Body of pancreas (tissue), 4 donors: ENCODE measurements around the gene RNGTT.

Experiments
- POLR2A ChIP-seq, 3 donors: fragments of 450-650 bp; IDR thresholded peaks; one replicate each; pipeline ENCODE4 v1.6.1; 2016; ENCODE audit warnings: antibody characterized with exemption in 3 of 3, mild to moderate bottlenecking in 2 of 3
- TF ChIP-seq, protein P1 (sequence below), 7 experiments: fragments of 450-650 bp in 4 of 7; fragments of 200-600 bp in 3 of 7; sonication (generic) in 3 of 7; IDR thresholded peaks; one replicate each; pipeline ENCODE4 v1.5.1; 2016 to 2019; ENCODE audit warnings: antibody characterized with exemption in 7 of 7

DNA sequence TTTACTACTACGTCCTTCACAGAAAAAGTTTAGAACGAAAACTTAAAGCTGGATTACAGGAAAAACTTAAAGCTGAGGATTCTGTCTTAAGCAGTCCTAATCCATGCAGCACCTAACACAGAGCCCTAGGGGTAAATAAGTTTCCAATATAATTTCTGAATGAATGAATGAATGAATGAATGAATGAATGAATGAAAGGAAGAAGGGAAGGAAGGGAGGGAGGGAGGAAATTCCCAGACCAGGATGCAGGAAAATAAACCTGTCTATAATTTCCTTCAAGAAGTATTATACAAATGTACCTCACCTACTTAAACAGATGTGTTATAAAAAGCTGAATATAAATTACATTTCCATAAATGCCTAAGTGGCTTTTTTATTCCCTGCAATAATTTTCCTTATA, 83.4 kb downstream of the RNGTT start:
- TF ChIP-seq, protein P1, sequence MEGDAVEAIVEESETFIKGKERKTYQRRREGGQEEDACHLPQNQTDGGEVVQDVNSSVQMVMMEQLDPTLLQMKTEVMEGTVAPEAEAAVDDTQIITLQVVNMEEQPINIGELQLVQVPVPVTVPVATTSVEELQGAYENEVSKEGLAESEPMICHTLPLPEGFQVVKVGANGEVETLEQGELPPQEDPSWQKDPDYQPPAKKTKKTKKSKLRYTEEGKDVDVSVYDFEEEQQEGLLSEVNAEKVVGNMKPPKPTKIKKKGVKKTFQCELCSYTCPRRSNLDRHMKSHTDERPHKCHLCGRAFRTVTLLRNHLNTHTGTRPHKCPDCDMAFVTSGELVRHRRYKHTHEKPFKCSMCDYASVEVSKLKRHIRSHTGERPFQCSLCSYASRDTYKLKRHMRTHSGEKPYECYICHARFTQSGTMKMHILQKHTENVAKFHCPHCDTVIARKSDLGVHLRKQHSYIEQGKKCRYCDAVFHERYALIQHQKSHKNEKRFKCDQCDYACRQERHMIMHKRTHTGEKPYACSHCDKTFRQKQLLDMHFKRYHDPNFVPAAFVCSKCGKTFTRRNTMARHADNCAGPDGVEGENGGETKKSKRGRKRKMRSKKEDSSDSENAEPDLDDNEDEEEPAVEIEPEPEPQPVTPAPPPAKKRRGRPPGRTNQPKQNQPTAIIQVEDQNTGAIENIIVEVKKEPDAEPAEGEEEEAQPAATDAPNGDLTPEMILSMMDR (IDR thresholded peaks at IDR 0.05): no peak
- TF ChIP-seq POLR2A (IDR thresholded peaks at IDR 0.05): no peak
